ENCODE results near the gene CST2.

GRCh38 chr20:23774081-23774480 lies 52.4 kb downstream of the CST2 start:
- TF ChIP-seq, protein P1, sequence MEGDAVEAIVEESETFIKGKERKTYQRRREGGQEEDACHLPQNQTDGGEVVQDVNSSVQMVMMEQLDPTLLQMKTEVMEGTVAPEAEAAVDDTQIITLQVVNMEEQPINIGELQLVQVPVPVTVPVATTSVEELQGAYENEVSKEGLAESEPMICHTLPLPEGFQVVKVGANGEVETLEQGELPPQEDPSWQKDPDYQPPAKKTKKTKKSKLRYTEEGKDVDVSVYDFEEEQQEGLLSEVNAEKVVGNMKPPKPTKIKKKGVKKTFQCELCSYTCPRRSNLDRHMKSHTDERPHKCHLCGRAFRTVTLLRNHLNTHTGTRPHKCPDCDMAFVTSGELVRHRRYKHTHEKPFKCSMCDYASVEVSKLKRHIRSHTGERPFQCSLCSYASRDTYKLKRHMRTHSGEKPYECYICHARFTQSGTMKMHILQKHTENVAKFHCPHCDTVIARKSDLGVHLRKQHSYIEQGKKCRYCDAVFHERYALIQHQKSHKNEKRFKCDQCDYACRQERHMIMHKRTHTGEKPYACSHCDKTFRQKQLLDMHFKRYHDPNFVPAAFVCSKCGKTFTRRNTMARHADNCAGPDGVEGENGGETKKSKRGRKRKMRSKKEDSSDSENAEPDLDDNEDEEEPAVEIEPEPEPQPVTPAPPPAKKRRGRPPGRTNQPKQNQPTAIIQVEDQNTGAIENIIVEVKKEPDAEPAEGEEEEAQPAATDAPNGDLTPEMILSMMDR (conservative IDR thresholded peaks at IDR 0.05 in 1 of 2, IDR thresholded peaks at IDR 0.05 in 1 of 2; ENCODE audit: extremely low read depth in 1 of 2, insufficient read depth in 1 of 2, low read depth in 1 of 2, low read length in 2 of 2), result no peak
- TF ChIP-seq EZH2 (IDR thresholded peaks at IDR 0.05; ENCODE audit: borderline replicate concordance, low read length), result no peak

All from mammary epithelial cell (primary cell).